ENCODE measurements around the gene LYPD6B.

- TF ChIP-seq EZH2 (IDR thresholded peaks at IDR 0.05; ENCODE audit: borderline replicate concordance): no peak
- TF ChIP-seq, protein P1, sequence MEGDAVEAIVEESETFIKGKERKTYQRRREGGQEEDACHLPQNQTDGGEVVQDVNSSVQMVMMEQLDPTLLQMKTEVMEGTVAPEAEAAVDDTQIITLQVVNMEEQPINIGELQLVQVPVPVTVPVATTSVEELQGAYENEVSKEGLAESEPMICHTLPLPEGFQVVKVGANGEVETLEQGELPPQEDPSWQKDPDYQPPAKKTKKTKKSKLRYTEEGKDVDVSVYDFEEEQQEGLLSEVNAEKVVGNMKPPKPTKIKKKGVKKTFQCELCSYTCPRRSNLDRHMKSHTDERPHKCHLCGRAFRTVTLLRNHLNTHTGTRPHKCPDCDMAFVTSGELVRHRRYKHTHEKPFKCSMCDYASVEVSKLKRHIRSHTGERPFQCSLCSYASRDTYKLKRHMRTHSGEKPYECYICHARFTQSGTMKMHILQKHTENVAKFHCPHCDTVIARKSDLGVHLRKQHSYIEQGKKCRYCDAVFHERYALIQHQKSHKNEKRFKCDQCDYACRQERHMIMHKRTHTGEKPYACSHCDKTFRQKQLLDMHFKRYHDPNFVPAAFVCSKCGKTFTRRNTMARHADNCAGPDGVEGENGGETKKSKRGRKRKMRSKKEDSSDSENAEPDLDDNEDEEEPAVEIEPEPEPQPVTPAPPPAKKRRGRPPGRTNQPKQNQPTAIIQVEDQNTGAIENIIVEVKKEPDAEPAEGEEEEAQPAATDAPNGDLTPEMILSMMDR (IDR thresholded peaks at IDR 0.05; ENCODE audit: poor library complexity): no peak
Measured at GRCh38 chr2:149103081-149103620, 64.7 kb downstream of the LYPD6B start.

Measured in hepatocyte (in vitro differentiated cells).